Measurements from ENCODE around the gene AKAP6.

Gene AKAP6

GRCh38 chr14:32399920-32400319 is 70.8 kb downstream of the AKAP6 start:
- ChIA-PET POLR2A (ENCODE audit: low non-redundant PET) (no interaction called here), CTCF (interaction anchor here (0.7 kb wide), 1 partner anchor 141 kb away, joined by 3 read pairs; no protein-coding TSS in a partner anchor)
- H3K27ac ChIP-seq: no peak overlapping the region
- no peak for TF ChIP-seq CTCF (conservative IDR thresholded peaks at IDR 0.05; ENCODE audit: low read depth)
- DNase-seq (ENCODE audit: low spot score): no peak

DNA sequence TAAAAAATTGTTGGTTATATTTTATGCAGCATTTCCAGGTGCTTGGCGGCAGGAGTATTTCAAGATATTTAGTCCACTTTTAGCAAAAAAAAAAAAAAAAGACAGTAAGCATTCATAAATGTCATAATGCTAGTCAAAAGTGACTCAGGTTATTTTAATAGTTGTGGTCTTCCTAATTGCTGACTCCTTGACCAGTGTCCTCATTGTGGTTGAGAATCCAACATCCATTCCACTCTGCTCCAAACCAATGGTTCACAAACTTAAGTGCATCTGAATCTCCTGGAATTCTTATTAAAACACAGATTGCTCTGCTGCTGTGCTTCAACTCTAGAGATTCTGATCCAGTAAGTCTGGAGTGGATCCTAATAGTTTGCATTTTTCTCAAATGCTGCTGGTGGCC is 71.4 kb downstream of the AKAP6 start:
- ChIA-PET POLR2A (ENCODE audit: low non-redundant PET) (no interaction called here), CTCF (interaction anchor here (0.7 kb wide), 1 partner anchor 141 kb away, joined by 3 read pairs; no protein-coding TSS in a partner anchor)
- DNase-seq (ENCODE audit: low spot score): no peak
- TF ChIP-seq CTCF (conservative IDR thresholded peaks at IDR 0.05; ENCODE audit: low read depth): no peak
- H3K27ac ChIP-seq: no peak overlapping the region

GRCh38 chr14:32403021-32403420 is 73.9 kb downstream of the AKAP6 start:
- DNase-seq (ENCODE audit: low spot score): no peak
- H3K27ac ChIP-seq: no peak overlapping the region
- ChIA-PET CTCF (no interaction called here), POLR2A (ENCODE audit: low non-redundant PET) (no interaction called here)
- no peak for TF ChIP-seq CTCF (conservative IDR thresholded peaks at IDR 0.05; ENCODE audit: low read depth)

DNA sequence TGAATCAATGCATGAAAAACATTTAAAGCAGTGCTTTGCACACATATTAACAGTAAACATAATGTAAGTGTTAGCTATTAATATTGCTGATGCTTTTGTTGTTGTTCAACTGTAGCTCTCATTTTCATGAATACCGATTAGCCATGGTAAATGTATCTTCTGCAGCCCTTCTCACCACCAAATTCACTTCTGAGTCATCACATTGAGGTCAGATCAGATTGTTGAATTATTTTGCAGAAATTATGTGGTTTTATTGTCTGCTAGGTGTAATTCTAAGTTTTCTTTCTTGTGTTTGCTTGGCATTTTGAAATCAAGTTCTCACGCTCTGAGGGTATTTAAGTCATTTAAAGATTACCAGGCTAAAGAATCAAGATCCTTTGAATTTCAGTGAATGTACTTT is 74.6 kb downstream of the AKAP6 start:
- no peak for DNase-seq (ENCODE audit: low spot score)
- ChIA-PET POLR2A (ENCODE audit: low non-redundant PET) (no interaction called here), CTCF (no interaction called here)
- no peak for TF ChIP-seq CTCF (conservative IDR thresholded peaks at IDR 0.05; ENCODE audit: low read depth)
- no peak overlapping the region for H3K27ac ChIP-seq

- TF ChIP-seq CTCF (conservative IDR thresholded peaks at IDR 0.05; ENCODE audit: low read depth): no peak
- H3K27ac ChIP-seq: no peak overlapping the region
- ChIA-PET POLR2A (ENCODE audit: low non-redundant PET) (no interaction called here), CTCF (no interaction called here)
- DNase-seq (ENCODE audit: low spot score): no peak
Observed at GRCh38 chr14:32404784-32405573, 75.9 kb downstream of the AKAP6 start.

GRCh38 chr14:32405856-32406255 is 76.8 kb downstream of the AKAP6 start:
- POLR2A ChIA-PET (ENCODE audit: low non-redundant PET): no interaction called here
- no peak for DNase-seq (ENCODE audit: low spot score)
- CTCF ChIA-PET: no interaction called here
- H3K27ac ChIP-seq: no peak overlapping the region
- no peak for TF ChIP-seq CTCF (conservative IDR thresholded peaks at IDR 0.05; ENCODE audit: low read depth)
